ENCODE results near the gene OXSR1. TPM values are rescaled to one million over a fixed set of nuclear protein-coding genes. Genes with fewer than 3 reads are reported as not detected.

The OXSR1 gene
- total RNA-seq, 6 experiments from 2014 or later = 12.0 to 20.3 (median 15.2) TPM

- H3K27me3 ChIP-seq = no peaks in the 10 kb centered on the region
- DNase-seq (peak; percentile 71 to 94 (median 89)), ATAC-seq (peak; percentile 46 to 66 (median 54))
- peak overlapping the region; percentile 18 to 90 (median 76) for H3K27ac ChIP-seq
- peaks cover 0 to 83% (median 37%) of the 10 kb centered on the region in 4 donors for H3K36me3 ChIP-seq
- no peak for TF ChIP-seq POLR2A (IDR thresholded peaks at IDR 0.05)
- TF ChIP-seq CTCF (IDR thresholded peaks at IDR 0.05) = no peak
- no peaks in the 10 kb centered on the region for H3K9me3 ChIP-seq
- WGBS (ENCODE audit: insufficient coverage, low coverage, low lambda C conversion rate, missing lambda C conversion rate) = 31% methylated on average over 3 of the region's 3 CpGs
- intact Hi-C loops (cut with DNase I) = no loop called here
- H3K4me1 ChIP-seq = peaks cover 0 to 87% (median 42%) of the 10 kb centered on the region in 4 donors
- peak overlapping the region in 1 of 3 donors; percentile 12 for H3K4me3 ChIP-seq
Measured at GRCh38 chr3:38130631-38131065, 34.7 kb upstream of the OXSR1 start.

- H3K4me3 ChIP-seq = no peak overlapping the region
- peak overlapping the region; percentile 35 to 90 (median 76) for H3K27ac ChIP-seq
- no peaks in the 10 kb centered on the region for H3K9me3 ChIP-seq
- ATAC-seq = no peak
- peak; percentile 13 to 44 (median 22) for TF ChIP-seq CTCF (IDR thresholded peaks at IDR 0.05)
- TF ChIP-seq POLR2A (IDR thresholded peaks at IDR 0.05) = no peak
- H3K4me1 ChIP-seq = peaks cover 0 to 84% (median 41%) of the 10 kb centered on the region in 4 donors
- DNase-seq = peak; percentile 35 to 56 (median 50)
- intact Hi-C loops (cut with DNase I) = no loop called here
- H3K36me3 ChIP-seq = peaks cover 0 to 72% (median 34%) of the 10 kb centered on the region in 4 donors
- 47% methylated on average over 3 of the region's 6 CpGs for WGBS (ENCODE audit: insufficient coverage, low coverage, low lambda C conversion rate, missing lambda C conversion rate)
- H3K27me3 ChIP-seq = no peaks in the 10 kb centered on the region
Measured at GRCh38 chr3:38131621-38132369, 33.5 kb upstream of the OXSR1 start.

GRCh38 chr3:38133209-38133556 lies 32.2 kb upstream of the OXSR1 start:
- Histone ChIP-seq H3K4me1 (peaks cover 0 to 83% (median 34%) of the 10 kb centered on the region in 4 donors), H3K27ac (peak overlapping the region; percentile 49 to 90 (median 76)), H3K9me3 (no peaks in the 10 kb centered on the region), H3K27me3 (no peaks in the 10 kb centered on the region), H3K36me3 (peaks cover 0 to 58% (median 25%) of the 10 kb centered on the region in 4 donors), H3K4me3 (peak overlapping the region in 2 of 3 donors; percentile 35 to 44)
- WGBS (ENCODE audit: insufficient coverage, low coverage, low lambda C conversion rate, missing lambda C conversion rate) = 22% methylated on average over 3 of the region's 3 CpGs
- intact Hi-C loops (cut with DNase I) = no loop called here
- no peak for ATAC-seq
- DNase-seq = no peak
- TF ChIP-seq POLR2A (IDR thresholded peaks at IDR 0.05) = no peak
- no peak for TF ChIP-seq CTCF (IDR thresholded peaks at IDR 0.05)

GRCh38 chr3:38133557-38134405 lies 31.6 kb upstream of the OXSR1 start:
- TF ChIP-seq CTCF (IDR thresholded peaks at IDR 0.05) (no peak), POLR2A (IDR thresholded peaks at IDR 0.05) (peak; percentile 68)
- Histone ChIP-seq H3K27me3 (no peaks in the 10 kb centered on the region), H3K27ac (peak overlapping the region; percentile 49 to 90 (median 76)), H3K9me3 (no peaks in the 10 kb centered on the region), H3K36me3 (peaks cover 0 to 52% (median 22%) of the 10 kb centered on the region in 4 donors), H3K4me1 (peaks cover 0 to 78% (median 31%) of the 10 kb centered on the region in 4 donors), H3K4me3 (peak overlapping the region in 2 of 3 donors; percentile 98 to 99)
- WGBS (ENCODE audit: insufficient coverage, low coverage, low lambda C conversion rate, missing lambda C conversion rate) = 29% methylated on average over 9 of the region's 10 CpGs
- ATAC-seq = peak; percentile 41 to 64 (median 50)
- peak; percentile 67 to 93 (median 85) for DNase-seq
- intact Hi-C loops (cut with DNase I) = no loop called here
